ENCODE results near the gene GGCX.

DNA sequence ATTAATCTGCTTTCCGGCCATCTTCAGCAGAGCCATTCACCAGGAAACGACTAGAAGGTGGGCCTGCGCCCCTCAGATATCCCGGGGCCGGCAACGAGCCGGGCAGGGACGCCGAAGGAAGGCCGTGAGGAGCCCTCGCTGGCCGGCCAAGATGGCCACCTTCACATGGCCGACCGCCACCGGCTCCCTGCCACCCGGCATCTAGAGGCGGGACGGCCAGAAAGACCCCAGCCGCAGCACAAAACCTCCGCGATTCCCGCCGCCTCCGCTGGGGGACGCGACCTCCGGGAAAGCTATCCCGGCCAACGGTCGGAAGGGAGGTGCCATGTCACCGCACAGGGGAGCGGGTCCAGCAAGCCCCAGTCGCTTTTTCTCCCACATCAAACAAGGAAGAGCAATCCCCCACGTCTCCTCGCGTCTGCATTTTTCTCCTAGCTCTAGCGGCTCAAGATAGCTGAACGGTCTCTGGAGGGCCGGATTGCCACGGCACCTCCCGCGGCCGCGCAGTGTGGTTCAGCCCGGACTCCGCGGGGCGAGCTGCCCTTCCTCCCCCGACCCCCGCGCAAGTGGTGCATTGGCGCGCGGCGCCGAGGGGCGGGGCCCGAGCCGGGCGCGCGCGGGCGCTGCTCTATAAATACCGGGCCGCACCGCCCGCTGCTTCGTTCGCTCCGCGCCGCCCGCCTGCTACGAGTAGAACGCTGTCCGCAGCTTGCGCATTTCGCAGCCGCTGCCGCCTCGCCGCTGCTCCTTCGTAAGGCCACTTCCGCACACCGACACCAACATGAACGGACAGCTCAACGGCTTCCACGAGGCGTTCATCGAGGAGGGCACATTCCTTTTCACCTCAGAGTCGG is 22.6 kb downstream of the GGCX start, which contains the start of gene MAT2A:
- TF ChIP-seq, protein P1, sequence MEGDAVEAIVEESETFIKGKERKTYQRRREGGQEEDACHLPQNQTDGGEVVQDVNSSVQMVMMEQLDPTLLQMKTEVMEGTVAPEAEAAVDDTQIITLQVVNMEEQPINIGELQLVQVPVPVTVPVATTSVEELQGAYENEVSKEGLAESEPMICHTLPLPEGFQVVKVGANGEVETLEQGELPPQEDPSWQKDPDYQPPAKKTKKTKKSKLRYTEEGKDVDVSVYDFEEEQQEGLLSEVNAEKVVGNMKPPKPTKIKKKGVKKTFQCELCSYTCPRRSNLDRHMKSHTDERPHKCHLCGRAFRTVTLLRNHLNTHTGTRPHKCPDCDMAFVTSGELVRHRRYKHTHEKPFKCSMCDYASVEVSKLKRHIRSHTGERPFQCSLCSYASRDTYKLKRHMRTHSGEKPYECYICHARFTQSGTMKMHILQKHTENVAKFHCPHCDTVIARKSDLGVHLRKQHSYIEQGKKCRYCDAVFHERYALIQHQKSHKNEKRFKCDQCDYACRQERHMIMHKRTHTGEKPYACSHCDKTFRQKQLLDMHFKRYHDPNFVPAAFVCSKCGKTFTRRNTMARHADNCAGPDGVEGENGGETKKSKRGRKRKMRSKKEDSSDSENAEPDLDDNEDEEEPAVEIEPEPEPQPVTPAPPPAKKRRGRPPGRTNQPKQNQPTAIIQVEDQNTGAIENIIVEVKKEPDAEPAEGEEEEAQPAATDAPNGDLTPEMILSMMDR (IDR thresholded peaks at IDR 0.05; ENCODE audit: low read length) = peak; percentile 61
- no peak for TF ChIP-seq EZH2 (IDR thresholded peaks at IDR 0.05; ENCODE audit: borderline replicate concordance, low read length)
